ENCODE data around the gene EHD4.

EHD4 gene

GRCh38 chr15:41892621-41893421 is 79.5 kb downstream of the EHD4 start:
- no peak for DNase-seq

- no peak for DNase-seq
Measured at GRCh38 chr15:41891946-41892345, 80.4 kb downstream of the EHD4 start.

GRCh38 chr15:41891226-41891625 is 81.1 kb downstream of the EHD4 start:
- DNase-seq, result no peak

- DNase-seq, result no peak
Measured at GRCh38 chr15:41890050-41890690, 82.2 kb downstream of the EHD4 start.

GRCh38 chr15:41888662-41889253 is 83.6 kb downstream of the EHD4 start:
- peak; percentile 40 for DNase-seq

- DNase-seq, result no peak
Measured at GRCh38 chr15:41887893-41888292, 84.5 kb downstream of the EHD4 start.

GRCh38 chr15:41887161-41887560 is 85.2 kb downstream of the EHD4 start:
- DNase-seq, result no peak

- DNase-seq, result no peak
Measured at GRCh38 chr15:41886741-41887140, 85.6 kb downstream of the EHD4 start.

GRCh38 chr15:41885841-41886240 is 86.5 kb downstream of the EHD4 start:
- DNase-seq, result no peak

- DNase-seq, result no peak
Measured at GRCh38 chr15:41885321-41885720, 87.0 kb downstream of the EHD4 start.

GRCh38 chr15:41884458-41884857 is 87.9 kb downstream of the EHD4 start:
- no peak for DNase-seq

GRCh38 chr15:41883484-41883825 is 88.9 kb downstream of the EHD4 start:
- no peak for DNase-seq

GRCh38 chr15:41882689-41883483 is 89.5 kb downstream of the EHD4 start:
- peak; percentile 35 for DNase-seq

- peak; percentile 25 for DNase-seq
Measured at GRCh38 chr15:41881920-41882688, 90.3 kb downstream of the EHD4 start.

- no peak for DNase-seq
Measured at GRCh38 chr15:41881550-41881919, 90.8 kb downstream of the EHD4 start.

- no peak for DNase-seq
Measured at GRCh38 chr15:41881086-41881485, 91.3 kb downstream of the EHD4 start.

- DNase-seq, result no peak
Measured at GRCh38 chr15:41880156-41880877, 92.0 kb downstream of the EHD4 start.

- DNase-seq, result no peak
Measured at GRCh38 chr15:41879321-41879845, 93.0 kb downstream of the EHD4 start.

GRCh38 chr15:41878355-41878699 is 94.0 kb downstream of the EHD4 start:
- no peak for DNase-seq

GRCh38 chr15:41877631-41878354 is 94.6 kb downstream of the EHD4 start:
- DNase-seq, result no peak

GRCh38 chr15:41876689-41877088 is 95.7 kb downstream of the EHD4 start:
- DNase-seq, result no peak
